ENCODE measurements around the gene FABP1.

The FABP1 gene

GRCh38 chr2:88136817-88137216 is 9.0 kb upstream of the FABP1 start:
- DNase-seq: no peak

- DNase-seq: no peak
These were observed 6.0 kb upstream of the FABP1 start for GRCh38 chr2:88133875-88134274.

GRCh38 chr2:88131999-88132368 is 4.1 kb upstream of the FABP1 start:
- no peak for DNase-seq

- DNase-seq: no peak
These were observed 3.5 kb upstream of the FABP1 start for GRCh38 chr2:88131201-88131998.

- DNase-seq: no peak
These were observed 1.6 kb upstream of the FABP1 start for GRCh38 chr2:88129313-88129959.

- DNase-seq: no peak
These were observed 921 bp upstream of the FABP1 start for GRCh38 chr2:88128654-88129312.

GRCh38 chr2:88127638-88127887 is 299 bp downstream of the FABP1 start:
- DNase-seq: no peak

GRCh38 chr2:88126772-88127637 is 857 bp downstream of the FABP1 start:
- DNase-seq: no peak

GRCh38 chr2:88125924-88126771 is 1.7 kb downstream of the FABP1 start:
- no peak for DNase-seq

- no peak for DNase-seq
These were observed 2.4 kb downstream of the FABP1 start for GRCh38 chr2:88125344-88125923.

GRCh38 chr2:88123975-88124917 is 3.6 kb downstream of the FABP1 start:
- no peak for DNase-seq

GRCh38 chr2:88123164-88123974 is 4.5 kb downstream of the FABP1 start:
- no peak for DNase-seq

GRCh38 chr2:88122141-88122884 is 5.5 kb downstream of the FABP1 start:
- DNase-seq: no peak

GRCh38 chr2:88121678-88122077 is 6.2 kb downstream of the FABP1 start:
- DNase-seq: no peak

GRCh38 chr2:88117973-88118372 is 9.9 kb downstream of the FABP1 start:
- DNase-seq: no peak

GRCh38 chr2:88116669-88117432 is 11.0 kb downstream of the FABP1 start:
- no peak for DNase-seq

- DNase-seq: no peak
These were observed 11.9 kb downstream of the FABP1 start for GRCh38 chr2:88115825-88116518.

GRCh38 chr2:88114889-88115288 is 13.0 kb downstream of the FABP1 start:
- DNase-seq: no peak
